ENCODE data around the gene HORMAD2. TPM values are rescaled to one million over a fixed set of nuclear protein-coding genes. Genes with fewer than 3 reads are reported as not detected.

HORMAD2 gene, protein sequence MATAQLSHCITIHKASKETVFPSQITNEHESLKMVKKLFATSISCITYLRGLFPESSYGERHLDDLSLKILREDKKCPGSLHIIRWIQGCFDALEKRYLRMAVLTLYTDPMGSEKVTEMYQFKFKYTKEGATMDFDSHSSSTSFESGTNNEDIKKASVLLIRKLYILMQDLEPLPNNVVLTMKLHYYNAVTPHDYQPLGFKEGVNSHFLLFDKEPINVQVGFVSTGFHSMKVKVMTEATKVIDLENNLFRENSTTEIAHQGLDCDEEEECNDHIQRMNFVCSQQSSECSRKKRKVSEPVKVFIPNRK
- total RNA-seq (not detected), polyA plus RNA-seq (ENCODE audit: insufficient read depth, low read depth, low replicate concordance) (not detected)
- long read RNA-seq, donor 1, result 0 reads
- long read RNA-seq, donor 2, result 0 reads
- long read RNA-seq, donor 3, result 0 reads
- long read RNA-seq, donor 4, result 0 reads
- long read RNA-seq, donor 5, result 0 reads
- long read RNA-seq, donor 6, result 0 reads
- long read RNA-seq, donor 7, result 0 reads
- long read RNA-seq, donor 8, result 0 reads
- long read RNA-seq, donor 9, result 0 reads
- long read RNA-seq, donor 10, result 0 reads

DNA sequence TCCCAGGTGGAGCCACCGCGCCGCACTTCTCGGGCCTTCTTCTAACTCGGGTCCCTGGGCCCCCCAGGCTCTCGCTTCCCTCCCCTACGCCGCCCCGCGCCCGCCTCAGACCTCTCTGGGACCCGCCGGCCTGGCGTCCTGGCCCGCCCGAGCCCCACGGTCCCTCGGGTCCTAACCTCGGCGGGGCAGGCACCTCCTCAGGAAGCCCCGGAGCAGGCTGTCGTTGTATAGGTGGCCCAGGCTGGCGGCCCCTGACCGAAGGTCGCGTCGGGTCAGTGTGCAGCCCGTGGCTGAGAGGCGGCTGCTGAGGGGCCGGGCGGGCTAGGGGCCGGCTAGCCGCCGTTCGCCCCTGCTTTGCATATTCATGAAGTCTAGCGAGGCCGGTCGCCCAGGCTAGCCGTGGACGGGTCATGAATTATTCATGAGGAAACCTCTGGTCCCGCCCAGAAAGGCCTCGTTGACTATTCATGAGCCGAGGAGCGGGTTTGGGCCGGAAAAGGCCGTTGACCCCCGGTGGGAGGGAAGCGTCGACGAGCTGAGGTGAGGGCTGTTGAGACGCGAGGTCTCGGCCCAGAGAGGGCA is at the start of gene HORMAD2:
HORMAD2 (plus strand) TSS at position 513 of the 582 bp plus-strand sequence. CDS start 13,489 bp downstream, outside the sequence.
- FAIRE-seq (no peak), DNase-seq (peak; percentile 73 to 86 (median 81))
- intact Hi-C loops (cut with DNase I), result no loop called here

DNA sequence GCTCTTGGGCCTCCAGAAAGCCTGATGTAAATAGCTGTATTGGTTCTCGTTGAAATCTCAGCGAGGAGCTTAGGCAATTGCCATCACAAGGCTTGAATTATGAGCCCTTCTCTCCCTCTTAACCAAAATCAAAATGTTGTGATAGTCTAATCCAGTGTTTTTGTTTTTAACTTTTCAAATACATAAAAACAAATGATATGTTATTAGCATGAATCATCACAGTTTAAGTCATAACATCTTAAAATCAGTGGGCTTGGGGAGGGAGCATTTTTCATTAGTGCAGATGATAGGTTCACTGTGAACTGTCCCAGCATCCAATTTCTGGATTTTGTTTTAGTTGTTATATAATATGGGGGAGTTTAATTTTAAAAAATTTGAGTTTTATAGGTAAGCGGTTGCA is 48.9 kb upstream of the HORMAD2 start:
- H3K9ac ChIP-seq (ENCODE audit: low read length in 3 of 3), result no peak overlapping the region
- H3K27ac ChIP-seq (ENCODE audit: low read depth in 2 of 2, low read length in 2 of 2), result no peak overlapping the region
- H3K36me3 ChIP-seq (ENCODE audit: control insufficient read depth in 2 of 3, insufficient read depth in 3 of 3, low read length in 3 of 3), result peaks cover 0 to 10% (median 9%) of the 10 kb centered on the region in 3 donors
- no peak for FAIRE-seq
- no peaks in the 10 kb centered on the region for H3K9me3 ChIP-seq (ENCODE audit: control insufficient read depth in 2 of 3, insufficient read depth in 1 of 3, low read length in 3 of 3)
- intact Hi-C loops (cut with DNase I), result no loop called here
- TF ChIP-seq, protein P1, sequence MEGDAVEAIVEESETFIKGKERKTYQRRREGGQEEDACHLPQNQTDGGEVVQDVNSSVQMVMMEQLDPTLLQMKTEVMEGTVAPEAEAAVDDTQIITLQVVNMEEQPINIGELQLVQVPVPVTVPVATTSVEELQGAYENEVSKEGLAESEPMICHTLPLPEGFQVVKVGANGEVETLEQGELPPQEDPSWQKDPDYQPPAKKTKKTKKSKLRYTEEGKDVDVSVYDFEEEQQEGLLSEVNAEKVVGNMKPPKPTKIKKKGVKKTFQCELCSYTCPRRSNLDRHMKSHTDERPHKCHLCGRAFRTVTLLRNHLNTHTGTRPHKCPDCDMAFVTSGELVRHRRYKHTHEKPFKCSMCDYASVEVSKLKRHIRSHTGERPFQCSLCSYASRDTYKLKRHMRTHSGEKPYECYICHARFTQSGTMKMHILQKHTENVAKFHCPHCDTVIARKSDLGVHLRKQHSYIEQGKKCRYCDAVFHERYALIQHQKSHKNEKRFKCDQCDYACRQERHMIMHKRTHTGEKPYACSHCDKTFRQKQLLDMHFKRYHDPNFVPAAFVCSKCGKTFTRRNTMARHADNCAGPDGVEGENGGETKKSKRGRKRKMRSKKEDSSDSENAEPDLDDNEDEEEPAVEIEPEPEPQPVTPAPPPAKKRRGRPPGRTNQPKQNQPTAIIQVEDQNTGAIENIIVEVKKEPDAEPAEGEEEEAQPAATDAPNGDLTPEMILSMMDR (IDR thresholded peaks at IDR 0.05; ENCODE audit: borderline replicate concordance, extremely low read depth, insufficient read depth), result no peak
- no peaks in the 10 kb centered on the region for H3K27me3 ChIP-seq (ENCODE audit: control insufficient read depth, insufficient read depth, low read length)
- no peak overlapping the region for H3K4me3 ChIP-seq (ENCODE audit: low read length in 3 of 3)
- DNase-seq, result no peak
- no peaks in the 10 kb centered on the region for H3K4me1 ChIP-seq (ENCODE audit: control insufficient read depth in 2 of 3, insufficient read depth in 2 of 3, low read depth in 1 of 3, low read length in 3 of 3)

More for the DNA sequence above, at the start of gene HORMAD2:
- Histone ChIP-seq H3K9me3 (ENCODE audit: control insufficient read depth in 2 of 3, insufficient read depth in 1 of 3, low read length in 3 of 3) (peaks cover 0 to 3% (median 0%) of the 10 kb centered on the region in 3 donors), H3K36me3 (ENCODE audit: control insufficient read depth in 2 of 3, insufficient read depth in 3 of 3, low read length in 3 of 3) (no peaks in the 10 kb centered on the region), H3K9ac (ENCODE audit: low read length in 3 of 3) (peak within 1 kb of the TSS in 1 of 3 donors; percentile 30), H3K4me3 (ENCODE audit: low read length in 3 of 3) (peak within 1 kb of the TSS; percentile 24 to 43 (median 33)), H3K27ac (ENCODE audit: low read depth in 2 of 2, low read length in 2 of 2) (no peak within 1 kb of the TSS), H3K4me1 (ENCODE audit: control insufficient read depth in 2 of 3, insufficient read depth in 2 of 3, low read depth in 1 of 3, low read length in 3 of 3) (no peaks in the 10 kb centered on the region), H3K27me3 (ENCODE audit: control insufficient read depth, insufficient read depth, low read length) (no peaks in the 10 kb centered on the region)
- TF ChIP-seq, protein P1 (IDR thresholded peaks at IDR 0.05; ENCODE audit: borderline replicate concordance, extremely low read depth, insufficient read depth), result no peak

DNA sequence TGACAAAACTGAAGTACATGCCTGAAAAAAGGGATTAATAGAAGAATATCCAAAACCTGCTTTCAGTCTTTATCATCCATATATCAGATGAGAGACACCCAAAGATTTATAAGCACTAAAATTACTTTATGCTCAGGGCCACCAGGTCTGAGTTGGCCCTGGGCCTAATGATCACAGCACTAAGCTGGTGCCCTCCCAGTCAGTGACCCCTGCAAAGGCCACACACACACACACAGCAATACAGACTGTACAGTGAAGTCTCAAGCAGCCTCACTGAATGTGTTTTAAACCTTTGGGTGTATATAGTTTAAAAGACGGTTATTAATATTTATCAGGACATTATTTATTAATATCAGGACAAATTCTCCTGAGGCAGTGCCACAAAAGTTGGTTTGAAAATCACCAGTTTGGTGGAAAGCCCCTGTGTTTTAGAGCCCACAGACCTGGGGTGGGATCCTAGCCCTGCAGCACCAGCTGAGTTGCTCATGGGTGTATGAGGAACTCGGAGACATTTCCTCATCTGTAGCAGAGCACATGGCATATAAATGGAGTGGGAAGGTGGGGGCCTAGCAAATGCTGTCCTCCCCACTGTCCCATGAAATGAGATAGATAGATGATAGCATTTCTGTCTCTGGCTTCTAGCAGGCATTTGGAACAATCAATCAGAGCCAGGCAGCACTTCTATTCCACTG is 48.4 kb upstream of the HORMAD2 start:
- TF ChIP-seq, protein P1 (IDR thresholded peaks at IDR 0.05; ENCODE audit: borderline replicate concordance, extremely low read depth, insufficient read depth), result no peak
- Histone ChIP-seq H3K27ac (ENCODE audit: low read depth in 2 of 2, low read length in 2 of 2) (no peak overlapping the region), H3K36me3 (ENCODE audit: control insufficient read depth in 2 of 3, insufficient read depth in 3 of 3, low read length in 3 of 3) (peaks cover 0 to 10% (median 3%) of the 10 kb centered on the region in 3 donors), H3K9ac (ENCODE audit: low read length in 3 of 3) (no peak overlapping the region), H3K9me3 (ENCODE audit: control insufficient read depth in 2 of 3, insufficient read depth in 1 of 3, low read length in 3 of 3) (no peaks in the 10 kb centered on the region), H3K4me3 (ENCODE audit: low read length in 3 of 3) (no peak overlapping the region), H3K4me1 (ENCODE audit: control insufficient read depth in 2 of 3, insufficient read depth in 2 of 3, low read depth in 1 of 3, low read length in 3 of 3) (no peaks in the 10 kb centered on the region), H3K27me3 (ENCODE audit: control insufficient read depth, insufficient read depth, low read length) (no peaks in the 10 kb centered on the region)
- intact Hi-C loops (cut with DNase I), result no loop called here
- FAIRE-seq (no peak), DNase-seq (no peak)
